GM12892 (cell line): ENCODE measurements around the gene FTCD.

Experiments
- POLR2A ChIP-seq: IDR thresholded peaks from 2 replicates; pipeline ENCODE4 v1.6.1; 2011; ENCODE audit warnings: low read depth, low read length, control low read depth
- POLR2AphosphoS5 ChIP-seq: IDR thresholded peaks from 2 replicates; pipeline ENCODE4 v1.6.1; 2011; ENCODE audit warnings: low read depth, low read length, control low read depth

- no peak for TF ChIP-seq POLR2AphosphoS5
- no peak for TF ChIP-seq POLR2A
Observed at GRCh38 chr21:46148106-46148505, 7.3 kb downstream of the FTCD start.
